Esophagus muscularis mucosa (tissue), 4 donors: ENCODE measurements around the gene SULF2. TPM values are rescaled to one million over a fixed set of nuclear protein-coding genes. Genes with fewer than 3 reads are reported as not detected.

Experiments used
- DNase-seq: peaks from one replicate; pipeline ENCODE4 v3.0.0-alpha.2; 2017; ENCODE audit errors: extremely low spot score
- H3K27ac ChIP-seq, 4 donors: fragments of 200-600 bp; sonication (generic); replicated peaks in 1 of 4; 1 replicate in 3 of 4; 2 replicates in 1 of 4; pipeline ENCODE4 v1.5.1; 2016 to 2019; ENCODE audit warnings: mild to moderate bottlenecking in 1 of 4
- H3K27me3 ChIP-seq, 4 donors: fragments of 200-600 bp; sonication (generic); one replicate each; pipeline versions ENCODE4 v1.5.1 to v1.6.0; 2016 to 2019
- H3K36me3 ChIP-seq, 4 donors: fragments of 200-600 bp; sonication (generic); one replicate each; pipeline ENCODE4 v1.5.1; 2016 to 2019
- H3K4me1 ChIP-seq, 4 donors: fragments of 200-600 bp; sonication (generic); one replicate each; pipeline ENCODE4 v1.5.1; 2016 to 2019
- H3K4me3 ChIP-seq, 4 donors: fragments of 200-600 bp; sonication (generic); 1 replicate in 2 of 4; 2 replicates in 2 of 4; pipeline ENCODE4 v1.5.1; 2016 to 2019; ENCODE audit warnings: mild to moderate bottlenecking in 4 of 4, moderate library complexity in 1 of 4
- H3K9me3 ChIP-seq, 4 donors: fragments of 200-600 bp; sonication (generic); 1 replicate in 3 of 4; 2 replicates in 1 of 4; pipeline ENCODE4 v1.5.1; 2016 to 2019
- EP300 ChIP-seq: sonication (generic); formaldehyde crosslinking; IDR thresholded peaks from one replicate; pipeline ENCODE4 v1.6.1; 2017; ENCODE audit warnings: antibody characterized with exemption
- POLR2A ChIP-seq: fragments of 450-650 bp; IDR thresholded peaks from one replicate; pipeline ENCODE4 v1.6.1; 2017; ENCODE audit warnings: antibody characterized with exemption, moderate library complexity, mild to moderate bottlenecking, low read depth
- POLR2AphosphoS5 ChIP-seq, 2 donors: sonication (generic); formaldehyde crosslinking; IDR thresholded peaks; one replicate each; pipeline ENCODE4 v1.6.1; 2017; ENCODE audit warnings: antibody characterized with exemption in 2 of 2
- WGBS: methylation state at CpG from one replicate; pipeline ENCODE4 v1.1.5; 2018; 5-methylcytosine and 5-hydroxymethylcytosine counted together
- intact Hi-C: fragments of 100-400 bp; cut with DNase I; formaldehyde crosslinking; loops from one replicate; pipeline ENCODE4 v1.15.1; 2023
- total RNA-seq, 4 donors: library from RNA; depleted of rRNA; stranded (reverse); fragments of >200 nt; gene quantifications; one replicate each; pipeline versions ENCODE4 v1.1.0 to v1.2.1, GENCODE V29; 2016
- TF ChIP-seq, protein P1 (sequence below), 3 experiments: fragments of 200-600 bp in 2 of 3; fragments of 450-650 bp in 1 of 3; sonication (generic) in 2 of 3; IDR thresholded peaks; one replicate each; pipeline ENCODE4 v1.5.1; 2017 to 2019; ENCODE audit warnings: antibody characterized with exemption in 3 of 3, mild to moderate bottlenecking in 2 of 3, moderate library complexity in 1 of 3

The SULF2 gene
- total RNA-seq, 4 donors from 2014 or later, result 78.7 to 243 (median 138) TPM

DNA sequence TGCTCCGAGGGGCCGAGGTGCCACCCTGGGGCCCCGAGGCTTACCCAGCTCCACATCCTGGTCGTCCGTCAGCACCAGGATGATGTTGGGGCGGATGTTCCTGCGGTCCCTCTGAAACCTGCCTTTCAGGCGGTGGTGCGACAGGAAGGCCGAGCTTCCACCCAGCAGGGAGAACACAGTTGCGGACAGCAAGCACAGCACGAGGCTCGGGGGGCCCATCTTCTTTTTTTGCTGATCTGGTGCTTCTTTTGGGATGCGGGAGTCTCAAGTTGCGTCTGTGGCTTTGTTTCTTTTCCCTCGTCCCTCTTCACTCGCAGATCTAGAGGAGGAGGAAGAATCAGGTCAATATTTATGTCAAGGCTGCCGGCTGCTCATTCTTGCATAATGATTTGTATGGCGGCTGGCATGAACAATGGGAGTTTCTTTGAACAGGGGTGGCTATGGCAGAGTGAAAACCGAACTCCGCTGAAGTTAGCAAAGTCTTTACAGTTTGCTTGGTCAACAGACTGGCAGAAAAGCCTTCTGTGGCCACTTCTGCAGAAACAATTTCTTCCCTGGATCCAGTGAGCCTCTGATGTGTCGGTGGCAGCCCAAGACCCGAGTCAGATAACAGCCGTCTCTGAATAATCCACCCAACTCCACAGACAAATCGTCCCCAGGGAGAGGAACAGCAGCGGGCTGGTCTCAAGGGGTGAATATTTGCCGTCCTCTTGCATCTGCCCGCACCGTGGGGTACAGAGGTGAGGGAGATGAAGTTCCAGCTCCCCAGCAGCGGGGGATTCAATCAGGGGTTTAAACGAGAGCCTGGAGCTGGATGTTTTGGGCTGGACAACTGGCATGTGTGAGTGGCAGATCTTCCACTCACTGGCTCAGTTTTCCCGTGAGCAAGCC lies 27.9 kb downstream of the SULF2 start:
- no peak overlapping the region for H3K27ac ChIP-seq

DNA sequence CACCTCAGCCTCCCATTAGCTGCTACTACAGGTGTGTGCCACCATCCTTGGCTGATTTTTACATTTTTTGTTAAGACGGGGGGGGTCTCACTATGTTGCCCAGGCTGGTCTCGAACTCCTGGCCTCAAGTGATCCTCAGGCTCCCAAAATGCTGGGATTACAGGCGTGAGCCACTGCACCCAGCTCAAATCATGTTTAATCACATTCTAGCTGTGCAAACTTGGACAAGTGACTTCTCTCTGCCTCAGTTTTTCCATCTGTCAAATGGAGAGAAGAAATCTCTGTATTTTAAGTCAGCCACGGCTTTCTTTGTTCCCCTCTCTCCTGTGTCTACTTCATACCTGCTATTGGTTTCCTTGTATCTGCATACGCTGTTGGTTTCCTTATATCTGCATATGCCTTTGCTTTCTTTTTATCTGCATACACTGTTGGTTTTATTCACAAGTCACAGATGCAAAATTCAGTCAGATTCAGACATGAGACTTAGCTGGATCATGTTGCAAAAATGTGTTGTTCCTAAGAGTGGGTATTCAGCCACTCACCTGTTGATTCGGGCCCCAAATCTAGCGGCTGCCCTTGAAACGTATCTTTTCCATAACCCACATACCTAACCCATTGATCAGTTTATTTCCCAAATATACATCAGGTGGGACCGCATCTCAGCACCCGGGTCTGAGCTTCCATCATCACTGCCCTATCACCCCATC lies 30.2 kb downstream of the SULF2 start:
- Histone ChIP-seq H3K36me3 (peaks cover 8 to 52% (median 27%) of the 10 kb centered on the region in 4 donors), H3K4me3 (no peak overlapping the region), H3K27me3 (no peaks in the 10 kb centered on the region), H3K27ac (no peak overlapping the region), H3K9me3 (no peaks in the 10 kb centered on the region), H3K4me1 (peaks cover under 1 to 24% (median 14%) of the 10 kb centered on the region in 4 donors)
- intact Hi-C loops, result no loop called here
- WGBS, result 94% methylated on average over 10 of the region's 10 CpGs
- TF ChIP-seq POLR2A (no peak), EP300 (no peak), POLR2AphosphoS5 (IDR thresholded peaks at IDR 0.05) (no peak)
- TF ChIP-seq, protein P1, sequence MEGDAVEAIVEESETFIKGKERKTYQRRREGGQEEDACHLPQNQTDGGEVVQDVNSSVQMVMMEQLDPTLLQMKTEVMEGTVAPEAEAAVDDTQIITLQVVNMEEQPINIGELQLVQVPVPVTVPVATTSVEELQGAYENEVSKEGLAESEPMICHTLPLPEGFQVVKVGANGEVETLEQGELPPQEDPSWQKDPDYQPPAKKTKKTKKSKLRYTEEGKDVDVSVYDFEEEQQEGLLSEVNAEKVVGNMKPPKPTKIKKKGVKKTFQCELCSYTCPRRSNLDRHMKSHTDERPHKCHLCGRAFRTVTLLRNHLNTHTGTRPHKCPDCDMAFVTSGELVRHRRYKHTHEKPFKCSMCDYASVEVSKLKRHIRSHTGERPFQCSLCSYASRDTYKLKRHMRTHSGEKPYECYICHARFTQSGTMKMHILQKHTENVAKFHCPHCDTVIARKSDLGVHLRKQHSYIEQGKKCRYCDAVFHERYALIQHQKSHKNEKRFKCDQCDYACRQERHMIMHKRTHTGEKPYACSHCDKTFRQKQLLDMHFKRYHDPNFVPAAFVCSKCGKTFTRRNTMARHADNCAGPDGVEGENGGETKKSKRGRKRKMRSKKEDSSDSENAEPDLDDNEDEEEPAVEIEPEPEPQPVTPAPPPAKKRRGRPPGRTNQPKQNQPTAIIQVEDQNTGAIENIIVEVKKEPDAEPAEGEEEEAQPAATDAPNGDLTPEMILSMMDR (IDR thresholded peaks at IDR 0.05), result no peak
- DNase-seq, result no peak

More for the DNA sequence above, 27.9 kb downstream of the SULF2 start:
- peaks cover 8 to 46% (median 24%) of the 10 kb centered on the region in 4 donors for H3K36me3 ChIP-seq
- no peak overlapping the region for H3K4me3 ChIP-seq
- H3K4me1 ChIP-seq, result peaks cover 0 to 27% (median 11%) of the 10 kb centered on the region in 4 donors
- TF ChIP-seq, protein P1 (IDR thresholded peaks at IDR 0.05), result no peak
- TF ChIP-seq POLR2A, result no peak
- no peak for TF ChIP-seq POLR2AphosphoS5 (IDR thresholded peaks at IDR 0.05)
- TF ChIP-seq EP300, result no peak
- no peaks in the 10 kb centered on the region for H3K9me3 ChIP-seq
- no peaks in the 10 kb centered on the region for H3K27me3 ChIP-seq
- WGBS, result 82% methylated on average over 29 of the region's 32 CpGs
- intact Hi-C loops, result no loop called here
- DNase-seq, result no peak

DNA sequence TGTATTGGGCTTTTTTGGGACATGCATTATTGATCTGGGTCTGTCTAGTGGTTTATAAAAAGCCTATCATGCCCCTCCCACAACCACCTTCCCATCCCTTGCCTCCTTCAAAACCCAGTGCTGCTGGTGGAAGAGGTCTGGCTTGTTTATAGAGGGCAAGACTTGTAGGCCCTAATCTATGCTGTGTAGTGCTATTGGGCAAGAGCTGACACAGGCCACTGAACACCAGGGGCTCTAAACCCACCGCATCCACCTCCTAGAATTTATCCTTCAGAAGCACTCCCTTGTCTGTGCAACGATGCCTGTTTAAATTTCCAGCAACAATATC lies 30.9 kb downstream of the SULF2 start:
- peaks cover 8 to 52% (median 27%) of the 10 kb centered on the region in 4 donors for H3K36me3 ChIP-seq
- H3K9me3 ChIP-seq, result no peaks in the 10 kb centered on the region
- peaks cover 7 to 25% (median 22%) of the 10 kb centered on the region in 4 donors for H3K4me1 ChIP-seq
- intact Hi-C loops, result no loop called here
- H3K27me3 ChIP-seq, result no peaks in the 10 kb centered on the region
- H3K4me3 ChIP-seq, result no peak overlapping the region
- H3K27ac ChIP-seq, result no peak overlapping the region
- 100% methylated on average over 2 of the region's 2 CpGs for WGBS
- no peak for DNase-seq
- TF ChIP-seq POLR2AphosphoS5 (IDR thresholded peaks at IDR 0.05) (no peak), EP300 (no peak), POLR2A (no peak)
- TF ChIP-seq, protein P1 (IDR thresholded peaks at IDR 0.05), result no peak

DNA sequence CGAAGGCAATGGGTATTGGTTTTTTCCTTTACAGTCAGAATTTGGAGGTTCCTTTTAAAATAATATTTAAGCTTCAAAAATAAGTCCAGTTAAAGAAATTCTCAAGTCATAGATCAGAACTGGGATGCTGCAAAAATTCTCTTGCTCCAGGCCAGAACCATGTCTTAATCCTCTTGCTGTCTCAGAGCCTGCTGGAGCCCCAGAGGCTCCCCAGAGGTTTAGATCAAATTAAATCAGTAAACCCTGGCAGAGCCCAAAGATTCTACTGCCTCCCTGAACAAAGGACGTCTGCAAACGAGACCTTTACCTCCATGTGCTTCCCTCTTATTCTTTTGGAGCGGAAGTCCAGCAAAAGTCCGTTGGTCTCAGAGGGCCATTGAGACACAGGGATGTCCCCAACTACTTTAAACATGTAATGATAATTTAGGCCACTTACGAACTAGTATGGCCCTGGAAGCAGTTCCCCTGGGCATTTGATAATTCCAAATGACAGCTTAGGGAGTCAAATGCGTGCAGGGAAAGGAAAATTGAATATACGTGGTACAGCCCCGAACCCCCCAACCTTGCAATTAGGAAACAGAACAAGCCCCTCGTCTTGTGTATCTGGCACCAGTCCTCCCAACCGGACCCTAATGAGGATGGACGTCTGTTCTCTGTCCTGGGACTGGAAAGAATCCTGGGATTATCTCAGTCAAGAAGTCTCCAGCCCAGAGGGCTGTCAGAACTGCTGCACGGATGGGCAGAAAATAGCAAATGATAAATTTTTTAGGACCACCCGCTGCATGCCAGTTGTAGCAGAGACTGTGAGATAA lies 31.5 kb downstream of the SULF2 start:
- Histone ChIP-seq H3K27ac (no peak overlapping the region), H3K27me3 (no peaks in the 10 kb centered on the region), H3K36me3 (peaks cover 8 to 52% (median 27%) of the 10 kb centered on the region in 4 donors), H3K4me1 (peaks cover 10 to 27% (median 24%) of the 10 kb centered on the region in 4 donors), H3K4me3 (no peak overlapping the region), H3K9me3 (no peaks in the 10 kb centered on the region)
- no peak for DNase-seq
- intact Hi-C loops, result no loop called here
- 74% methylated on average over 14 of the region's 14 CpGs for WGBS
- TF ChIP-seq POLR2A (no peak), POLR2AphosphoS5 (IDR thresholded peaks at IDR 0.05) (no peak), EP300 (no peak)
- TF ChIP-seq, protein P1 (IDR thresholded peaks at IDR 0.05), result no peak
